VCaP (cell line): ENCODE measurements around the gene LRIG3.
A peak's percentile ranks its signal among the peaks of the same experiment; 100 is the strongest.

Experiments used
- H3K27ac ChIP-seq: fragments of 450-650 bp; 2 replicates; pipeline ENCODE4 v1.5.1; 2017
- CTCF ChIP-seq: fragments of 450-650 bp; conservative IDR thresholded peaks from 2 replicates; pipeline ENCODE4 v1.5.1; 2017; ENCODE audit warnings: mild to moderate bottlenecking, moderate library complexity

The LRIG3 gene

GRCh38 chr12:58922849-58923248 is 2.5 kb upstream of the LRIG3 start:
- H3K27ac ChIP-seq = no peak overlapping the region
- TF ChIP-seq CTCF = no peak

- H3K27ac ChIP-seq = peak overlapping the region; percentile 92
- TF ChIP-seq CTCF = no peak
These were observed 907 bp upstream of the LRIG3 start for GRCh38 chr12:58920961-58921861.

GRCh38 chr12:58919231-58920101 is 838 bp downstream of the LRIG3 start:
- peak overlapping the region; percentile 92 for H3K27ac ChIP-seq
- TF ChIP-seq CTCF = no peak

GRCh38 chr12:58918469-58918844 is 1.8 kb downstream of the LRIG3 start:
- TF ChIP-seq CTCF = no peak
- H3K27ac ChIP-seq = peak overlapping the region; percentile 92

- peak overlapping the region; percentile 92; the same call in 1 of the 2 replicates for H3K27ac ChIP-seq
- TF ChIP-seq CTCF = no peak
These were observed 2.4 kb downstream of the LRIG3 start for GRCh38 chr12:58917699-58918468.

- H3K27ac ChIP-seq = peak overlapping the region; percentile 82
- TF ChIP-seq CTCF = no peak
These were observed 3.3 kb downstream of the LRIG3 start for GRCh38 chr12:58916921-58917511.
